Aorta (tissue), 5 donors: Measurements from ENCODE around the gene DOK6. TPM values are rescaled to one million over a fixed set of nuclear protein-coding genes. Genes with fewer than 3 reads are reported as not detected.
"Not testable (repeated sequence)": the region's sequence is repeated elsewhere in the genome, so short reads cannot be mapped to it uniquely, and the experiment has no call there.

Experiments used
- ATAC-seq: fragments of 200-7000 bp; cut with Tn5 transposase; one replicate; pipeline ENCODE4 v1.9.1; 2022; ENCODE audit warnings: moderate library complexity; ENCODE audit not compliant: low FRiP score
- DNase-seq, 2 donors: peaks; one replicate each; pipeline ENCODE4 v3.0.0-alpha.2; 2020
- H3K27ac ChIP-seq, 2 donors: one replicate each; pipeline ENCODE4 v1.5.1; 2013; ENCODE audit warnings: low read length in 2 of 2, mild to moderate bottlenecking in 2 of 2, moderate library complexity in 2 of 2, control low read depth in 1 of 2, inconsistent platforms in 1 of 2, low read depth in 1 of 2
- H3K27me3 ChIP-seq, 2 donors: one replicate each; pipeline ENCODE4 v1.6.1; 2013; ENCODE audit warnings: control low read depth in 1 of 2, low read length in 1 of 2, mild to moderate bottlenecking in 1 of 2, moderate library complexity in 1 of 2; ENCODE audit not compliant: insufficient read depth in 2 of 2, control insufficient read depth in 1 of 2
- H3K36me3 ChIP-seq, 2 donors: one replicate each; pipeline ENCODE4 v1.6.1; 2013; ENCODE audit warnings: control low read depth in 1 of 2, low read length in 1 of 2, mild to moderate bottlenecking in 1 of 2; ENCODE audit not compliant: insufficient read depth in 2 of 2, control insufficient read depth in 1 of 2
- H3K4me1 ChIP-seq, 2 donors: one replicate each; pipeline ENCODE4 v1.6.1; 2013; ENCODE audit warnings: low read length in 2 of 2, control low read depth in 1 of 2, mild to moderate bottlenecking in 1 of 2, moderate library complexity in 1 of 2; ENCODE audit not compliant: insufficient read depth in 2 of 2, control insufficient read depth in 1 of 2
- H3K4me3 ChIP-seq, 2 donors: one replicate each; pipeline ENCODE4 v1.5.1; 2013; ENCODE audit warnings: low read length in 2 of 2, control low read depth in 1 of 2, mild to moderate bottlenecking in 1 of 2
- H3K9me3 ChIP-seq: one replicate; pipeline ENCODE4 v1.6.1; 2013; ENCODE audit warnings: mild to moderate bottlenecking, low read length; ENCODE audit not compliant: control insufficient read depth
- WGBS, 2 donors: extraction: QIAGEN DNeasy Blood & Tissue Kit; methylation state at CpG; one replicate each; pipeline ENCODE4 v1.1.7; 2013; 5-methylcytosine and 5-hydroxymethylcytosine counted together
- intact Hi-C, 2 donors: fragments of 100-400 bp; cut with DNase I; formaldehyde crosslinking; loops; one replicate each; pipeline versions ENCODE4 v1.14.2 to v1.15.0; 2022
- polyA plus RNA-seq, 2 donors: library from polyadenylated mRNA; stranded (reverse); fragments of 200-250 nt; gene quantifications; one replicate each; pipeline ENCODE4 v1.2.3, GENCODE V29; 2013
- total RNA-seq, 2 donors: library from RNA; stranded (reverse); fragmentation: NEBNext Ultra II Directional; extraction: Animal tissue kit (Norgen Biotek cat#: 25700); gene quantifications; one replicate each; pipeline ENCODE4 v1.2.1, GENCODE V29; 2021
- donor health status: healthy with polysubstance abuse.
- donor health status: Bipolar disorder and iron deficiency.
- donor health status: DM: no; HTN: no; CAD: no.
- donor health status: DM: no; HTN: no; CAD: no.
- donor health status: DM: yes; HTN: yes; CAD: no.

The DOK6 gene
- total and polyA plus RNA-seq, 4 donors: 1.2 to 6.3 (median 3.9) TPM

- H3K4me1 ChIP-seq: peaks cover 0 to 4% of the 10 kb centered on the region in 2 donors
- ATAC-seq (no peak), DNase-seq (no peak)
- H3K27me3 ChIP-seq: no peaks in the 10 kb centered on the region
- intact Hi-C loops: no loop called here
- WGBS, 2 donors: 77 to 78% methylated on average over 5 of the region's 5 CpGs
- no peak overlapping the region for H3K4me3 ChIP-seq
- no peak overlapping the region for H3K27ac ChIP-seq
- H3K36me3 ChIP-seq: no peaks in the 10 kb centered on the region
- no peaks in the 10 kb centered on the region for H3K9me3 ChIP-seq
Observed at GRCh38 chr18:69843015-69843414, 442.3 kb downstream of the DOK6 start.

- H3K4me1 ChIP-seq: peaks cover 0 to 4% of the 10 kb centered on the region in 2 donors
- H3K4me3 ChIP-seq: no peak overlapping the region
- ATAC-seq (no peak), DNase-seq (no peak)
- 91 to 96% methylated on average over 2 of the region's 2 CpGs for WGBS, 2 donors
- no peaks in the 10 kb centered on the region for H3K27me3 ChIP-seq
- no peaks in the 10 kb centered on the region for H3K36me3 ChIP-seq
- H3K27ac ChIP-seq: no peak overlapping the region
- no peaks in the 10 kb centered on the region for H3K9me3 ChIP-seq
- intact Hi-C loops: no loop called here
Observed at GRCh38 chr18:69844656-69845055, 444.0 kb downstream of the DOK6 start.

- Histone ChIP-seq H3K27ac (no peak overlapping the region), H3K4me1 (peaks cover 0 to 4% of the 10 kb centered on the region in 2 donors), H3K9me3 (no peaks in the 10 kb centered on the region), H3K4me3 (no peak overlapping the region), H3K36me3 (no peaks in the 10 kb centered on the region), H3K27me3 (no peaks in the 10 kb centered on the region)
- intact Hi-C loops: no loop called here
- WGBS, 2 donors: 39 to 40% methylated on average over 8 of the region's 8 CpGs
- ATAC-seq (no peak), DNase-seq (no peak)
Observed at GRCh38 chr18:69845593-69846506, 445.2 kb downstream of the DOK6 start.

- H3K4me3 ChIP-seq: no peak overlapping the region
- DNase-seq: no peak
- intact Hi-C loops: no loop called here
- H3K27me3 ChIP-seq: no peaks in the 10 kb centered on the region
- no peak overlapping the region for H3K27ac ChIP-seq
- no peak for ATAC-seq
- no peaks in the 10 kb centered on the region for H3K4me1 ChIP-seq
- H3K9me3 ChIP-seq: no peaks in the 10 kb centered on the region
- 72 to 80% methylated on average over 4 of the region's 4 CpGs for WGBS, 2 donors
- H3K36me3 ChIP-seq: no peaks in the 10 kb centered on the region
Observed at GRCh38 chr18:69853051-69853450, 452.4 kb downstream of the DOK6 start.

- ATAC-seq (no peak), DNase-seq (no peak)
- WGBS, 2 donors: 85 to 93% methylated on average over 1 of the region's 1 CpG
- intact Hi-C loops: no loop called here
- Histone ChIP-seq H3K4me3 (no peak overlapping the region), H3K27me3 (no peaks in the 10 kb centered on the region), H3K9me3 (no peaks in the 10 kb centered on the region), H3K27ac (no peak overlapping the region), H3K36me3 (no peaks in the 10 kb centered on the region), H3K4me1 (no peaks in the 10 kb centered on the region)
Observed at GRCh38 chr18:69854455-69854854, 453.8 kb downstream of the DOK6 start.

- intact Hi-C loops: no loop called here
- WGBS, 2 donors: 85 to 89% methylated on average over 5 of the region's 5 CpGs
- no peak for DNase-seq
- ATAC-seq: no peak
- H3K4me3 ChIP-seq: no peak overlapping the region
- H3K9me3 ChIP-seq: no peaks in the 10 kb centered on the region
- no peaks in the 10 kb centered on the region for H3K27me3 ChIP-seq
- H3K27ac ChIP-seq: no peak overlapping the region
- no peaks in the 10 kb centered on the region for H3K36me3 ChIP-seq
- no peaks in the 10 kb centered on the region for H3K4me1 ChIP-seq
Observed at GRCh38 chr18:69858897-69859296, 458.2 kb downstream of the DOK6 start.

- intact Hi-C loops: not testable (repeated sequence)
Observed at GRCh38 chr18:69864802-69865201, 464.1 kb downstream of the DOK6 start.

GRCh38 chr18:69865776-69866175 lies 465.1 kb downstream of the DOK6 start:
- H3K27me3 ChIP-seq: no peaks in the 10 kb centered on the region
- DNase-seq (no peak), ATAC-seq (no peak)
- intact Hi-C loops: no loop called here
- H3K4me1 ChIP-seq: no peaks in the 10 kb centered on the region
- H3K27ac ChIP-seq: no peak overlapping the region
- WGBS, 2 donors: 38 to 50% methylated on average over 4 of the region's 4 CpGs
- H3K4me3 ChIP-seq: no peak overlapping the region
- H3K36me3 ChIP-seq: no peaks in the 10 kb centered on the region
- H3K9me3 ChIP-seq: no peaks in the 10 kb centered on the region

More at GRCh38 chr18:69864802-69865201, 464.1 kb downstream of the DOK6 start:
- H3K4me3 ChIP-seq, H3K27me3 ChIP-seq, H3K27ac ChIP-seq, H3K36me3 ChIP-seq, DNase-seq, ATAC-seq, H3K4me1 ChIP-seq, H3K9me3 ChIP-seq: not testable (repeated sequence)
- WGBS, 2 donors: 94 to 96% methylated on average over 6 of the region's 6 CpGs

GRCh38 chr18:69866212-69866611 lies 465.5 kb downstream of the DOK6 start:
- intact Hi-C loops: no loop called here
- no peaks in the 10 kb centered on the region for H3K27me3 ChIP-seq
- H3K4me1 ChIP-seq: no peaks in the 10 kb centered on the region
- H3K27ac ChIP-seq: no peak overlapping the region
- no peaks in the 10 kb centered on the region for H3K36me3 ChIP-seq
- DNase-seq: no peak
- H3K9me3 ChIP-seq: no peaks in the 10 kb centered on the region
- H3K4me3 ChIP-seq: no peak overlapping the region
- ATAC-seq: no peak
- WGBS, 2 donors: 94 to 97% methylated on average over 4 of the region's 4 CpGs
